A549 (cell line): ENCODE results near the gene ANTXR1.

Source experiments
- CTCF ChIP-seq: fragments of >200 bp; sonication (Bioruptor Twin); formaldehyde crosslinking; IDR thresholded peaks from 3 replicates; pipeline ENCODE4 v1.5.1; 2016
- MYC ChIP-seq: IDR thresholded peaks from 2 replicates; pipeline ENCODE4 v1.6.1; 2012; ENCODE audit warnings: mild to moderate bottlenecking, inconsistent platforms, low read length, improper control_type of control experiment, borderline replicate concordance

GRCh38 chr2:69223759-69224511, 211.0 kb downstream of the ANTXR1 start:
- TF ChIP-seq CTCF (no peak), MYC (no peak)
